Measurements from ENCODE around the gene MRPS6. TPM values are rescaled to one million over a fixed set of nuclear protein-coding genes. Genes with fewer than 3 reads are reported as not detected.

MRPS6 gene
- total and polyA plus RNA-seq, 4 donors = 12.1 to 83.0 (median 17.0) TPM

DNA sequence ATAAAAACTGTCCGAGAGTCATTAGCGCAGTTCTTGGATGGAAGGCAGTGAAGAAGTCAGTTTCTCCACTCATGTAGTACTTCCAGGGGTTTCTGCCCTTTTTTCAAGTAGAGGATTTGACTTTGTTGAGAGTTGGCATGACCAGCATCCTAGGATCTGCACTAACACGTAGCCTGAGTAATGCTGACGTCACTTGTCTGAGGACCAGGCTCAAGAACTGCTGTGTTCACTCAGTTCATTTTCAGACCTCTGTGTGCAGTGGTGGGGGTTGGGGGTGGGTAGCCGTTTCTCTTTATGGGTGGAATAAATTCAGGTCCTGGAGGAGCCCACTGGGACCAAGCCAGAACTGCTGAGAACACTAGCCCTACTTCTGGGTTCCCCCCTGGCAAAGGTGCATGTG lies 53.3 kb downstream of the MRPS6 start:
- Histone ChIP-seq H3K36me3 (ENCODE audit: control insufficient read depth in 4 of 4, insufficient read depth in 3 of 4, low read depth in 1 of 4, low read length in 3 of 4) (peaks cover 0 to 11% (median 4%) of the 10 kb centered on the region in 4 donors), H3K27ac (ENCODE audit: low read depth in 1 of 2, low read length in 2 of 2) (no peak overlapping the region), H3K4me1 (ENCODE audit: control insufficient read depth in 4 of 4, insufficient read depth in 4 of 4, low read length in 3 of 4) (peaks cover 0 to 18% (median 5%) of the 10 kb centered on the region in 4 donors), H3K27me3 (ENCODE audit: control insufficient read depth in 4 of 4, insufficient read depth in 4 of 4, low read length in 3 of 4) (no peaks in the 10 kb centered on the region), H3K9ac (ENCODE audit: low read depth in 1 of 2, low read length in 2 of 2) (no peak overlapping the region), H3K9me3 (ENCODE audit: control insufficient read depth in 4 of 4, low read length in 3 of 4) (no peaks in the 10 kb centered on the region), H3K4me3 (ENCODE audit: low read depth in 1 of 3, low read length in 3 of 3) (no peak overlapping the region)
- TF ChIP-seq GABPA (IDR thresholded peaks at IDR 0.05 in 1 of 2, conservative IDR thresholded peaks at IDR 0.05 in 1 of 2) (no peak), TAF1 (conservative IDR thresholded peaks at IDR 0.05) (no peak), HNF4A (conservative IDR thresholded peaks at IDR 0.05) (no peak), HNF4G (IDR thresholded peaks at IDR 0.05) (no peak), RXRA (IDR thresholded peaks at IDR 0.05) (no peak), FOXA1 (IDR thresholded peaks at IDR 0.05) (no peak), CTCF (IDR thresholded peaks at IDR 0.05; ENCODE audit: low read depth, low read length, missing input control) (no peak), EGR1 (IDR thresholded peaks at IDR 0.05; ENCODE audit: low read depth in 2 of 2) (no peak), YY1 (IDR thresholded peaks at IDR 0.05) (no peak), RAD21 (IDR thresholded peaks at IDR 0.05) (no peak), SP1 (IDR thresholded peaks at IDR 0.05) (no peak), NR2F2 (IDR thresholded peaks at IDR 0.05) (no peak), MAX (IDR thresholded peaks at IDR 0.05) (no peak)
- TF ChIP-seq, protein P1, sequence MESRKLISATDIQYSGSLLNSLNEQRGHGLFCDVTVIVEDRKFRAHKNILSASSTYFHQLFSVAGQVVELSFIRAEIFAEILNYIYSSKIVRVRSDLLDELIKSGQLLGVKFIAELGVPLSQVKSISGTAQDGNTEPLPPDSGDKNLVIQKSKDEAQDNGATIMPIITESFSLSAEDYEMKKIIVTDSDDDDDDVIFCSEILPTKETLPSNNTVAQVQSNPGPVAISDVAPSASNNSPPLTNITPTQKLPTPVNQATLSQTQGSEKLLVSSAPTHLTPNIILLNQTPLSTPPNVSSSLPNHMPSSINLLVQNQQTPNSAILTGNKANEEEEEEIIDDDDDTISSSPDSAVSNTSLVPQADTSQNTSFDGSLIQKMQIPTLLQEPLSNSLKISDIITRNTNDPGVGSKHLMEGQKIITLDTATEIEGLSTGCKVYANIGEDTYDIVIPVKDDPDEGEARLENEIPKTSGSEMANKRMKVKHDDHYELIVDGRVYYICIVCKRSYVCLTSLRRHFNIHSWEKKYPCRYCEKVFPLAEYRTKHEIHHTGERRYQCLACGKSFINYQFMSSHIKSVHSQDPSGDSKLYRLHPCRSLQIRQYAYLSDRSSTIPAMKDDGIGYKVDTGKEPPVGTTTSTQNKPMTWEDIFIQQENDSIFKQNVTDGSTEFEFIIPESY (IDR thresholded peaks at IDR 0.05) = no peak
- TF ChIP-seq, protein P2, sequence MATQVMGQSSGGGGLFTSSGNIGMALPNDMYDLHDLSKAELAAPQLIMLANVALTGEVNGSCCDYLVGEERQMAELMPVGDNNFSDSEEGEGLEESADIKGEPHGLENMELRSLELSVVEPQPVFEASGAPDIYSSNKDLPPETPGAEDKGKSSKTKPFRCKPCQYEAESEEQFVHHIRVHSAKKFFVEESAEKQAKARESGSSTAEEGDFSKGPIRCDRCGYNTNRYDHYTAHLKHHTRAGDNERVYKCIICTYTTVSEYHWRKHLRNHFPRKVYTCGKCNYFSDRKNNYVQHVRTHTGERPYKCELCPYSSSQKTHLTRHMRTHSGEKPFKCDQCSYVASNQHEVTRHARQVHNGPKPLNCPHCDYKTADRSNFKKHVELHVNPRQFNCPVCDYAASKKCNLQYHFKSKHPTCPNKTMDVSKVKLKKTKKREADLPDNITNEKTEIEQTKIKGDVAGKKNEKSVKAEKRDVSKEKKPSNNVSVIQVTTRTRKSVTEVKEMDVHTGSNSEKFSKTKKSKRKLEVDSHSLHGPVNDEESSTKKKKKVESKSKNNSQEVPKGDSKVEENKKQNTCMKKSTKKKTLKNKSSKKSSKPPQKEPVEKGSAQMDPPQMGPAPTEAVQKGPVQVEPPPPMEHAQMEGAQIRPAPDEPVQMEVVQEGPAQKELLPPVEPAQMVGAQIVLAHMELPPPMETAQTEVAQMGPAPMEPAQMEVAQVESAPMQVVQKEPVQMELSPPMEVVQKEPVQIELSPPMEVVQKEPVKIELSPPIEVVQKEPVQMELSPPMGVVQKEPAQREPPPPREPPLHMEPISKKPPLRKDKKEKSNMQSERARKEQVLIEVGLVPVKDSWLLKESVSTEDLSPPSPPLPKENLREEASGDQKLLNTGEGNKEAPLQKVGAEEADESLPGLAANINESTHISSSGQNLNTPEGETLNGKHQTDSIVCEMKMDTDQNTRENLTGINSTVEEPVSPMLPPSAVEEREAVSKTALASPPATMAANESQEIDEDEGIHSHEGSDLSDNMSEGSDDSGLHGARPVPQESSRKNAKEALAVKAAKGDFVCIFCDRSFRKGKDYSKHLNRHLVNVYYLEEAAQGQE (IDR thresholded peaks at IDR 0.05) = no peak
- DNase-seq (ENCODE audit: low spot score) = no peak
- 92% methylated on average over 5 of the region's 5 CpGs for WGBS

- H3K9me3 ChIP-seq (ENCODE audit: control insufficient read depth in 4 of 4, low read length in 3 of 4) = no peaks in the 10 kb centered on the region
- H3K27me3 ChIP-seq (ENCODE audit: control insufficient read depth in 4 of 4, insufficient read depth in 4 of 4, low read length in 3 of 4) = no peaks in the 10 kb centered on the region
- 86% methylated on average over 6 of the region's 6 CpGs for WGBS
- peaks cover 0 to 11% (median 4%) of the 10 kb centered on the region in 4 donors for H3K36me3 ChIP-seq (ENCODE audit: control insufficient read depth in 4 of 4, insufficient read depth in 3 of 4, low read depth in 1 of 4, low read length in 3 of 4)
- DNase-seq (ENCODE audit: low spot score) = no peak
- H3K4me3 ChIP-seq (ENCODE audit: low read depth in 1 of 3, low read length in 3 of 3) = no peak overlapping the region
- no peak overlapping the region for H3K27ac ChIP-seq (ENCODE audit: low read depth in 1 of 2, low read length in 2 of 2)
- H3K4me1 ChIP-seq (ENCODE audit: control insufficient read depth in 4 of 4, insufficient read depth in 4 of 4, low read length in 3 of 4) = peaks cover 0 to 14% (median 0%) of the 10 kb centered on the region in 4 donors
- H3K9ac ChIP-seq (ENCODE audit: low read depth in 1 of 2, low read length in 2 of 2) = no peak overlapping the region
- TF ChIP-seq GABPA (IDR thresholded peaks at IDR 0.05 in 1 of 2, conservative IDR thresholded peaks at IDR 0.05 in 1 of 2) = no peak
- no peak for TF ChIP-seq RAD21 (IDR thresholded peaks at IDR 0.05)
- no peak for TF ChIP-seq CTCF (IDR thresholded peaks at IDR 0.05; ENCODE audit: low read depth, low read length, missing input control)
- no peak for TF ChIP-seq TAF1 (conservative IDR thresholded peaks at IDR 0.05)
- TF ChIP-seq, protein P1 (IDR thresholded peaks at IDR 0.05) = no peak
- no peak for TF ChIP-seq HNF4G (IDR thresholded peaks at IDR 0.05)
- no peak for TF ChIP-seq FOXA2 (IDR thresholded peaks at IDR 0.05)
- no peak for TF ChIP-seq MAX (IDR thresholded peaks at IDR 0.05)
- no peak for TF ChIP-seq YY1 (IDR thresholded peaks at IDR 0.05)
- TF ChIP-seq RXRA (IDR thresholded peaks at IDR 0.05) = no peak
- TF ChIP-seq JUND (IDR thresholded peaks at IDR 0.05) = no peak
- TF ChIP-seq, protein P3, sequence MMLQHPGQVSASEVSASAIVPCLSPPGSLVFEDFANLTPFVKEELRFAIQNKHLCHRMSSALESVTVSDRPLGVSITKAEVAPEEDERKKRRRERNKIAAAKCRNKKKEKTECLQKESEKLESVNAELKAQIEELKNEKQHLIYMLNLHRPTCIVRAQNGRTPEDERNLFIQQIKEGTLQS (IDR thresholded peaks at IDR 0.05) = no peak
- TF ChIP-seq NR2F2 (IDR thresholded peaks at IDR 0.05) = no peak
- no peak for TF ChIP-seq EGR1 (IDR thresholded peaks at IDR 0.05; ENCODE audit: low read depth in 2 of 2)
These were observed 54.7 kb downstream of the MRPS6 start for GRCh38 chr21:34128124-34128523.

All from liver (tissue), 9 donors.